ENCODE results near the gene SLC25A53.

DNA sequence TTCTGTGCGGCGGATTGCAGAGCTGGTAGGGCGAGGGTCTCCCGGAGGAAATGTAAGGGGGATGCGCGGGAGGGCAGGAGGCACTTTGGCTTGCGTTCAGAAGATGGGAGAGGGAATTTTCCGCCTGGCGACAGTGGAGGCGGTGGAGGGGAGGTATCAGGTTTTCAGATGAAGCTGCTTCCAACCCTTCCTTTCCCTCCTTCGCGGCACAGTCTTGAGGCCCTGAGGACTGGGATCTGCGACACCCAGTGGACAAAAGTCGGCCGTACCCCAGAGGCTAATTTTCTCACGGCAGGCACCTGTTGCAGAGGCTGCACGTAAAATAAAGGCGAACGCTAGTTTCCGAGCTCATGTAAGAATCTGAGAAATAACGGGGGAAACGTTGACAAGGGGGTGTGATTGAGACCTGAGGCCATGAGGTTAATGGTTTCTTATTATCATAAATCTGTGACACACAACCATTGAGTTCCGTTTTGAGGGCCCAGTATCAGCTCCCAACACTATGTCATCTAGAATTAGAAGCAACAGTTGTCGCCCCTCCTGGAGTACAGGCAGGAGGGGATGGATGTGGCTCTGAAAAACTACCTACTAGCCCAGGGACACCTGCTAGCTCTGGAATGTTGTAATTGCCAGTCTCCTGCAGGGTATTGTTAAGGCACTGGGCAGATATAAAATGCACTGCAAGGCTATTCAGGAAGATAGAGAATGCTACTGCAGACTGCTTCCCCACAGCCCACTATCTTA is 43.4 kb downstream of the SLC25A53 start:
- TF ChIP-seq, protein P1, sequence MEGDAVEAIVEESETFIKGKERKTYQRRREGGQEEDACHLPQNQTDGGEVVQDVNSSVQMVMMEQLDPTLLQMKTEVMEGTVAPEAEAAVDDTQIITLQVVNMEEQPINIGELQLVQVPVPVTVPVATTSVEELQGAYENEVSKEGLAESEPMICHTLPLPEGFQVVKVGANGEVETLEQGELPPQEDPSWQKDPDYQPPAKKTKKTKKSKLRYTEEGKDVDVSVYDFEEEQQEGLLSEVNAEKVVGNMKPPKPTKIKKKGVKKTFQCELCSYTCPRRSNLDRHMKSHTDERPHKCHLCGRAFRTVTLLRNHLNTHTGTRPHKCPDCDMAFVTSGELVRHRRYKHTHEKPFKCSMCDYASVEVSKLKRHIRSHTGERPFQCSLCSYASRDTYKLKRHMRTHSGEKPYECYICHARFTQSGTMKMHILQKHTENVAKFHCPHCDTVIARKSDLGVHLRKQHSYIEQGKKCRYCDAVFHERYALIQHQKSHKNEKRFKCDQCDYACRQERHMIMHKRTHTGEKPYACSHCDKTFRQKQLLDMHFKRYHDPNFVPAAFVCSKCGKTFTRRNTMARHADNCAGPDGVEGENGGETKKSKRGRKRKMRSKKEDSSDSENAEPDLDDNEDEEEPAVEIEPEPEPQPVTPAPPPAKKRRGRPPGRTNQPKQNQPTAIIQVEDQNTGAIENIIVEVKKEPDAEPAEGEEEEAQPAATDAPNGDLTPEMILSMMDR (conservative IDR thresholded peaks at IDR 0.05; ENCODE audit: low read length), result peak; percentile 73
- no peak for TF ChIP-seq EZH2phosphoT487 (IDR thresholded peaks at IDR 0.05; ENCODE audit: borderline replicate concordance, low read depth, low read length)
